ENCODE results near the gene BCAN.
A peak's percentile ranks its signal among the peaks of the same experiment; 100 is the strongest.
"Not testable (repeated sequence)": the region's sequence is repeated elsewhere in the genome, so short reads cannot be mapped to it uniquely, and the experiment has no call there.

The BCAN gene, protein sequence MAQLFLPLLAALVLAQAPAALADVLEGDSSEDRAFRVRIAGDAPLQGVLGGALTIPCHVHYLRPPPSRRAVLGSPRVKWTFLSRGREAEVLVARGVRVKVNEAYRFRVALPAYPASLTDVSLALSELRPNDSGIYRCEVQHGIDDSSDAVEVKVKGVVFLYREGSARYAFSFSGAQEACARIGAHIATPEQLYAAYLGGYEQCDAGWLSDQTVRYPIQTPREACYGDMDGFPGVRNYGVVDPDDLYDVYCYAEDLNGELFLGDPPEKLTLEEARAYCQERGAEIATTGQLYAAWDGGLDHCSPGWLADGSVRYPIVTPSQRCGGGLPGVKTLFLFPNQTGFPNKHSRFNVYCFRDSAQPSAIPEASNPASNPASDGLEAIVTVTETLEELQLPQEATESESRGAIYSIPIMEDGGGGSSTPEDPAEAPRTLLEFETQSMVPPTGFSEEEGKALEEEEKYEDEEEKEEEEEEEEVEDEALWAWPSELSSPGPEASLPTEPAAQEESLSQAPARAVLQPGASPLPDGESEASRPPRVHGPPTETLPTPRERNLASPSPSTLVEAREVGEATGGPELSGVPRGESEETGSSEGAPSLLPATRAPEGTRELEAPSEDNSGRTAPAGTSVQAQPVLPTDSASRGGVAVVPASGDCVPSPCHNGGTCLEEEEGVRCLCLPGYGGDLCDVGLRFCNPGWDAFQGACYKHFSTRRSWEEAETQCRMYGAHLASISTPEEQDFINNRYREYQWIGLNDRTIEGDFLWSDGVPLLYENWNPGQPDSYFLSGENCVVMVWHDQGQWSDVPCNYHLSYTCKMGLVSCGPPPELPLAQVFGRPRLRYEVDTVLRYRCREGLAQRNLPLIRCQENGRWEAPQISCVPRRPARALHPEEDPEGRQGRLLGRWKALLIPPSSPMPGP

GRCh38 chr1:156641761-156642264 lies at the start of gene BCAN:
Gene BCAN, plus strand, starts transcription at chr1:156642117. Its CDS starts 3,938 bp downstream, at chr1:156646055.
- peak; percentile 38 for DNase-seq

GRCh38 chr1:156592158-156592909 lies 49.6 kb upstream of the BCAN start:
- DNase-seq, result no peak

DNA sequence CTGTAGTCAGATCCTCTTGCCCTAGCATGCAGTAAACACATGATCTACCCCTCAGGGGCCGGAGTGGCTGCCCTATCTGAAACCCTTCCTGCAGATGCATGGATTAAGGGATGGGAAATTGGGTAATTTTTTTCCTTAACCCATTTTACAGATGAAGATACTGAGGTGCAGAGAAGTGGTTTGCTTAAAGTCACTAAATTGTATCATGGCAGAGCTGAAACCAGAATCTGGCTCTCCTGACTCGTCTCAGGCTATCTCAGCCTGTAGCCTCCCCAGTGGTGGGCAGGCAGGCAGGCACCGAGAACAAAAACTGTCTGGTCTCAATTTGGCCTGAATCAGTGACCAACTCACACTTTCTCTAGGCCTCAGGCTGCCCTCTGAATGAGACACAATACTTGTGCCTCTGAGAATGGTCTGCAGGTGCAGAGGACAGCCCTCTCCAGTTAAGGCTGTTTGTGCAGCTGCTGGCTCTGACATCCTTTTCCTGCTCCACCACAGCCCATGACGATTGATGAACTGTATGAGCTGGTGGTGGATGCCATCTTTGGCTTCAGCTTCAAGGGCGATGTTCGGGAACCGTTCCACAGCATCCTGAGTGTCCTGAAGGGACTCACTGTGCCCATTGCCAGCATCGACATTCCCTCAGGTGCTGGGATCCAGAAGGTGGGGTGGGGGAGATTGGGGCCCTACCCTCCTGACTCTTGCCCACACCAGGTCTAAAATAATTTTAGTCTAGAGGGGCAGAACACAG lies 48.8 kb upstream of the BCAN start:
- DNase-seq, result no peak

DNA sequence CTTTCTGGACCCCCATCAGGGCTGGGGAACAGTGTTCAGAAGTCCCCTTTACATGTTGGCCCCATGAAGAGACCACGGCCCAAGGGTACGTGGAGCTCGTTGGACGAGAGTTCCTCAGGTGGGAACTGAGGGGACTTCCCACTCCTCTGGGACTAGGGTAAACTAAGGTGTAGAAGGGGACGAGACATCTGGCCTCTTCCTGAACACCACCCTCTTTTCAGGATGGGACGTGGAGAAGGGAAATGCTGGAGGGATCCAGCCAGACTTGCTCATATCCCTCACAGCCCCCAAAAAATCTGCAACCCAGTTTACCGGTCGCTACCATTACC lies 48.3 kb upstream of the BCAN start:
- DNase-seq, result no peak

DNA sequence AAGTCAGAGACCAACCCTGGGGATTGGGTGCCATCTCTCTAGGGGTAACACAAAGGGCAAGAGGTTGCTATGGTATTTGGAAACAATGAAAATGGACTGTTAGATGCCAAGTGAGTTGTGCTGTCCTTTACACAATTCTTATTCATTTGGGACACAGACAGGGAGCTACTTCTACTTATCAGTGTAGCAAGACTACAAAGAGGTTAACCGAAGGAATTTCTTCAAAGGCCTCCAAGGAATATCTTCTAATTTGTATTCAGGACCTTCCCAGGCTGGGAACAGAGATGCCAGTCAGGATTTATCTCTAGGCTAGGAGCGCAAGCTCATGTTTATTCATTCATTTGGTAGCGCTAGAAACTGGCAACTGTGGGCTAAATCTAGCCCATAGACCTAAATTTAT lies 47.7 kb upstream of the BCAN start:
- DNase-seq, result no peak

- no peak for DNase-seq
Observed at GRCh38 chr1:156595016-156595415, 46.9 kb upstream of the BCAN start.

DNA sequence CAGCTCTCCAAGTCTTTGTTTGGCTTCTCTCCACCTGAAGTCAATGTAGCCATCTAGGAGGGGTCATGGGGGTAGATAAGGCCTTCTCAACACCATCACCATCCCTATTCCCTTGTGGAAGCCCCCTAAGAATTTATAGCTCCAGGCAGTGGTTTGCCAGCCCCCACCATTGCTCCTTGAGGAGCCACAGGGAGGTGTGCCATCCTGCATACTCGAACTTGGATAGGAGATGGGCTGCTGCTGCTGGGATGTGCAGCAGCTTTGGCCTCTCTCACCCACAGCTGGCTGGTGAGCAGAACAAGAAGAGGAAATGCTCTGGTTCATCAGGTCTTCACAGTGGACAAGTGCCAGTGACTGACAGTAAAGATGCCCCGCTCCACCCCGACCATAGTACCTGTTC lies 45.5 kb upstream of the BCAN start:
- no peak for DNase-seq

DNA sequence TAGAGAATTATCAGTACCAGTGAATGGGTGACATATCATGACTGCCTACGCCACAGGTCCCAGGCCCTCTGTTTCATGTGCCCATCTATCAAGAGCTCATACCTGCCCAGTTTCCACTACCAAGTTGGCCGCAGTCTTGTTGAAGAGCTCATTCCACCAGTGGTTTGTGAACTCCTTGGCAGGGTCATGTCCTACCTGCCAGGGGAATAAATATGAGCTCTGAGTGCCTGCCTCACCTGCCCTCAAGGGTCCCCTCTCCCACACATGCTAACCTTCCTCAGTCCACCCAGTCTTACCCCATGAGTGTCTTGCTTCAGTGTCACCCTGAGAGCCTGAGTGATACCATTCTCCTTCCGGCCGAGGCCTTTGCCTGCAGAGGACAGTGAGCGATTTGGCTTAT lies 43.8 kb upstream of the BCAN start:
- DNase-seq, result no peak

- no peak for DNase-seq
Observed at GRCh38 chr1:156598731-156599432, 43.0 kb upstream of the BCAN start.

DNA sequence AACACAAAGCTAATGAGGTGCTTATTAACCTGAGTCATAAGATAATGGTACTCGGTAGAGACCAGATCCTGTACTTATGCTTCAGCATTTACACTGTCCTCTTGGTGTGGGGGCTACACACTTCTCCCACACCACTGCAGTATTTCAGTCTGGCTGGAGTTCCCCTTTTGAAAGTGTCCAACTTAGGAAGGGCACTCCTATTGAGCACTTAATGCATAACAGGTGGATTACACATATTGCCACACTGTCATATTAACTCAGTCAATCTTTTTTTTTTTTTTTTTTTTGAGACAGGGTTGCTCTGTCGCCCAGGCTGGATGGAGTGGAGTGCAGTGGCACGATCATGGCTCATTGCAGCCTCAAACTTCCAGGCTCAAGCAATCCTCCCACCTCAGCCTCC lies 42.1 kb upstream of the BCAN start:
- no peak for DNase-seq

DNA sequence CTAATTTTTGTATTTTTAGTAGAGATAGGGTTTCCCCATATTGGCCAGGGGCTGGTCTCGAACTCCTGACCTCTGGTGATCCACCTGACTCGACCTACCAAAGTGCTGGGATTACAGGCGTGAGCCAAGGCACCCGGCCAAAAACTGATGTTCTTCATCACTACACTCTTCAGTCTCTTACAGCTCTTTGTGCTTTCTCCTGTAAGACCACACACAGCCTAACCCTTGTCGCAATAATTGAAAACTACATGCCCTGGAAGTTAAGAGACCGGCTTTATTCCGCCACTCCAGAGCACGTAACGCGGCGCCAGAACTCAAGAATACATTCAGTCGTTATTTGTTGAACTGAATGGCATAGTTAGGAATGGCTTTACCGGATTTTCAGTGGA lies 41.2 kb upstream of the BCAN start:
- no peak for DNase-seq

- peak; percentile 84 for DNase-seq
Observed at GRCh38 chr1:156601122-156601830, 40.6 kb upstream of the BCAN start, which contains the start of gene GPATCH4. Gene GPATCH4, minus strand, starts transcription at chr1:156601479.

DNA sequence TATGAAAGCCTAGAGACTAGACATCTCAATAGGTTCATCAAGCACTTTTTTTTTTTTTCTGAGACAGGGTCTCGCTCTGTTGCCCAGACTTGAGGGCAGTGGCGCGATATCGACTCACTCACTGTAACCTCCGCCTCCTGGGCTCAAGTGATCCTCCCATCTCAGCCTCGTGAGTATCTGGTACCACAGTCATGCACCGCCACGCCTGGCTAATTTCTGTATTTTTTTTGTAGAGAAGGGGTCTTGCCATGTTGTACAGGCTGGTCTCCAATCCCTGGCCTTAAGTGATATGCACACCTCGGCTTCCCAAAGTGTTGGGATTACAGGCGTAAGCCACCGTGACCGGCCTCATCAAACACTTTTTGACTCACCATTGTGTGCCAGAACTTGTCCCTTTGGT lies 40.0 kb upstream of the BCAN start:
- DNase-seq, result no peak

DNA sequence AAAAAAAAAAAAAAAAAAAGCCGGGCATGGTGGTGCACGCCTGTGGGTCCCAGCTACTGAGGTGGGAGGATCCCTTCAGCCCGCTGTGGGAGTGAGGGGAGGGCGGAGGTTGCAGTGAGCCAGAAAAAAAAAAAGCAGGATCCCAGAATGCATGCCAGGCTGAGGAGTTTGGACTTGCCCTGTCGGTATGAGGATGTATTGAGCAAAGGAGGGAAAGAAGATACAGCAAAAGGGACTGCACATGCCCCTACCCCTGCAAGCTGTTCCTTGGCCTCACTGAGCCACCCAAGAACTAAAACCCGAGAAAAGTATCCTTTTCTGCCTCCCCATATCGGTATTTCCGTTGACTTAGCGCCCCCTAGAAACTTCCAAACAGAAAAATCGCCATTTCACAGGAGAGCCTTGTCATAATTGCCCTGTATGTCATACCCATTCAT lies 39.3 kb upstream of the BCAN start:
- no peak for DNase-seq

DNA sequence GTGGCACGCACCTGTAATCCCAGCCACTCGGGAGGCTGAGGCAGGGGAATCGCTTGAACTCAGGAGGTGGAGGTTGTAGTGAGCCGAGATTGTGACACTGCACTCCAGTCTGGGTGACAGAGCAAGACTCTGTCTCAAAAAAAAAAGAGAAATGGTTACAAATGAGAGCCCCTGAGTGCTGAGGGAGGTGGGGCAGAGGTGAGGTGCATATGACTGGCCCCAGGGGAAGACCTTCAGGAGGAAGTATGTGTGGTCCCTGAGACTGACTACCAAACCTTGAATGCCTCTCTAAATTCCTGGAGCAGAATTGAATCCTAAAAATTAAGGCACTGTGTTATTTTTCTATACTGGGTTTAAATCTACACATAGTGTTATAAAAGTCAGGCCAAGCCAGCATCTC lies 34.6 kb upstream of the BCAN start:
- DNase-seq, result not testable (repeated sequence)

- DNase-seq, result peak; percentile 62
Observed at GRCh38 chr1:156608036-156608674, 33.8 kb upstream of the BCAN start.

GRCh38 chr1:156608981-156609380 lies 32.9 kb upstream of the BCAN start:
- DNase-seq, result peak; percentile 75

GRCh38 chr1:156610072-156610471 lies 31.8 kb upstream of the BCAN start:
- DNase-seq, result not testable (repeated sequence)

DNA sequence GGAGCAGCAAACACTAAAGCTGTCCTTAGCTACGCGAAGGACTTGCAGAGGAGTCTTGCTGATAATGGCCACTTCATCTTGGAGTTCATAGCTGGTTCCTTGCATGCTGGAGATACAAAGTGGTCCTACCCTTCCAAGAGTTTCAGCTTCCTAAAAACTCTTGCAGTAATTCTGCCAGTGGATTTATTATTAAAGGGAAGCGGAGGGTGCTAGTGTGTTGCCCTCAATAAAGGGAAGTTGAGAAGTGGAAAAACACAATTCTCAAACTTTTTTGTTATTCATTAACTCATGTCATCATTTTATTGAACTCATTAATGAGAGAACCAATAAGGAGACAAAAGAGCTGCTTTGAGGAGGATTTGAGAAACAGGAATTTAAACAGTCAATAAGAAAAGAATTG lies 29.3 kb upstream of the BCAN start:
- DNase-seq, result no peak

GRCh38 chr1:156615946-156616345 lies 26.0 kb upstream of the BCAN start:
- DNase-seq, result no peak
